ENCODE data around the gene TAOK2.
"Not testable (repeated sequence)": the region's sequence is repeated elsewhere in the genome, so short reads cannot be mapped to it uniquely, and the experiment has no call there.

Gene TAOK2

DNA sequence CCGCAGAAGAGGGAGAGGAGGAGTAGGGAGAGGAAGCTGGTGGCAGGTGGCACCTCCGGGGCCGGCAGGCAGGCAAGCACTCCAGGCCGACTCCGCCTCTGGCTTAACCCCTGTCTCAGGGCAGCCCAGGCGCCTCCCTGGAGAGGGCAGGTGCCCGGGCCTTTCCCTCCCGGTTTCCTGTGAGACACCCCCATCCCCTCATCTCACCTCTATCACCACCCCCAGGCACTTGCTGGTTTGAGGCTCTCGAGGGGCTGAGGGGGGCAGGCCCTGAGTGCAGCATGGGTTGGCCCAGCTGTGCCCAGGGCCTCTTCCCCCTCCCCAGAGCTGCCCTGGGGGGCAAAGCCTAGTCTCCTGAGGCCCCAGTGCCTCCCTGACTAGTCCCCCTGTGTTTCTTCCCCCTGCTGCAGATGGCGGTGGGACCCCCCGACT is 31.2 kb downstream of the TAOK2 start:
- no peak for FAIRE-seq

GRCh38 chr16:30005341-30006094 is 31.9 kb downstream of the TAOK2 start:
- no peak for FAIRE-seq

- FAIRE-seq, result no peak
Observed at GRCh38 chr16:30006095-30006473, 32.4 kb downstream of the TAOK2 start.

DNA sequence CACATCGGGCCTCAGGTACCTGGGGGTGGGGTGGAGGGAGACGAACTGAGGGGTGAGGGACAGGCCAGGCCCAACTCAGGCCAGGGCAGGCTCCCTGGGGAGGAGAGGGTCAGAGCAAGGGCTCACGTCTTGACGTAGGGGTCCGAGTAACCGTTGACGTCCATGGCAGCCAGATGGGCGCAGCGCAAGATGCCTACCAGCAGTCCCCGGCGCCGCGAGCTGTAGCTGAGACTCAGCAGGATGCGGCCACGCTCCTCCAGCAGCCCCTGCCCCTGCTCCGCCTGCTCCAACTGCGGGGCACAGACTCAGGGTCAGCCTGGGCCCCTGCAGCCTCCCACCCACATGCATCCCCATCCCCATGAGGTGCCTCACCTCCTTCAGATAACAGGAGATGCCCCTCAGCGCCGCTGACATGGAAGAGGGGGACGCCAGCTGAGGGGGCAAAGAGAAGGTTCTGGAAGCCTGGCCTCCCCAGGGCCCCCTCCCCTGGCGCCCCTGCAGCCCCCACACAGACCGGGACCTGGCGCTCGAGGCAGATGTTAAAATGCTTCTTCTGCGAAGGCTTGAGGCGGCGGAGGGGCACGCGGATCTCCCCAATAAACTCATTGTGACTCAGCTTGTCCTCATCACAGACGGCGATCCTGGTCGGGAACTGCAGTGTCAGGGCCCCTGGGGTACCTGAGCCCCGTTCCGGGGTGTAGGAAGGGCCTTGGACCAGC is 33.1 kb downstream of the TAOK2 start:
- no peak for FAIRE-seq

GRCh38 chr16:30007378-30007895 is 33.8 kb downstream of the TAOK2 start:
- no peak for FAIRE-seq

GRCh38 chr16:30009085-30009862 is 35.6 kb downstream of the TAOK2 start:
- FAIRE-seq, result no peak

- FAIRE-seq, result no peak
Observed at GRCh38 chr16:30009990-30010843, 36.5 kb downstream of the TAOK2 start.

GRCh38 chr16:30010844-30011713 is 37.4 kb downstream of the TAOK2 start, which contains the start of gene DOC2A:
Gene DOC2A (minus strand): TSS chr16:30011027. CDS start chr16:30010222, 805 bp downstream.
- FAIRE-seq, result no peak

DNA sequence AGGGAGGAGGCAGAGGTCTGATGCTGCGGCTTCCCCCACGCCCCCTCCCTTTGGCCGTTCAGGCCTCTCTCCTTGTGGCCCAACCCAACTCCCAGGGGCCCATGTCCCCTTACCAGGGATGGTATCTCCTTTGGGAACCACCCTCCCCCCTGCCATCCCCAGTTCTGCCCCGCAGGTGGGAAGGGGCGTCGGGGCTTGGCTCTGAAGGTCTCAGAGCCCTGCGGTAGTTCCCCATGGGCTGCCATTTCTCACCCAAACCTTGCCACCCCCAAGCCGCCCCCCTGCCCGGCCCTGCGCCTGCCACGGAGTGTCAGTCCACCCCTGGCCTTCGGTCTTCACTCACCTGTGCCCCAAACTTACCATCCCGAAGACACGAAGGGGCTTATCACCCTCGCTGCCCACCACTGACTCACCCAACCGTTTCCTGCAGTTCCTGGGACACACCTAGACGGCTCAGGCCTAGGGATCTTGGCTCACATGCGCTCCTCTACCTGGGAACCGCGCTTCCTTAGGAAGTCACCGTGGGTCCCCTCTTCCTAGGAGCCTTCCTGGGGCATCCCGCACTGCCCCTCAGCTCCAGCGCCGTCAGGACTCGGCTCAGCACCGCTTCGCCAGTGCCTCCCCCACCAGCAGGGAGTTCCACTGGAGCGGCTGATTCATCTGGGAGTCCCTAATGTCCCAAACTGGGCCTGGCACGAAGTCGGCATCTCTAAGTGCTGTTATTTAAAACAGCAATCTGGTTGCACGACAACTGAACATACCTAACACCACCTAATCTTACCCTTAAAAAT is 38.2 kb downstream of the TAOK2 start:
- FAIRE-seq, result no peak

- not testable (repeated sequence) for FAIRE-seq
Observed at GRCh38 chr16:30012598-30012997, 38.9 kb downstream of the TAOK2 start.

DNA sequence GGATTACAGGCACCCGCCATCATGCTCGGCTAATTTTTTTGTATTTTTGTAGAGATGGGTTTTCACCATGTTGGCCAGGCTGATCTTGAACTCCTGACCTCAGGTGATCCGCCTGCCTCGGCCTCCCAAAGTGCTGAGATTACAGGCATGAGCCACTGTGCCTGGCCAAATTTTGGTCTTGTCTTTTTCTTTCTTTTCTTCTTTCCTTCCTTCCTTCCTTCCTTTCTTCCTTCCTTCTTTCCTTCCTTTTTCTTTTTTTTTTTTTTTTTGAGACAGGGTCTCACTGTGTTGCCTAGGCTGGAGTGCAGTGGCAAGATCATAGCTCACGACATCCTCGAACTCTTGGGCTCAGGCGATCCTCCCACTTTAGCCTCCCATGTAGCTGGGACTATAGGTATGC is 41.8 kb downstream of the TAOK2 start:
- not testable (repeated sequence) for FAIRE-seq

GRCh38 chr16:30016555-30017276 is 43.0 kb downstream of the TAOK2 start:
- FAIRE-seq, result no peak

DNA sequence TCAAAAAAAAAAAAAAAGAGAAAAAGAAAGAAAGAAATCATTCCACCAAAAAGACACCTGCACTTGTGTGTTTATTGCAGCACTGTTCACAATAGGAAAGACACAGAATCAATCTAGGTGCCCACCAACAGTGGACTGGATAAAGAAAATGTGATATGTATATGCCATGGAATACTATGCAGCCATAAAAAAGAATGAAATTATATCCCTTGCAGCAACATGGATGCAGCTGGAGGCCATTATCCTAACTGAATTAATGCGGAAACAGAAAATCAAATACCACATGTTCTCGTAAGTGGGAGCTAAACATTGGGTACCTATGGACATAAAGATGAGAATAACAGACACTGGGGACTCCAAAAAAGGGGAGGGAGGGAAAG is 43.6 kb downstream of the TAOK2 start:
- FAIRE-seq, result no peak

- not testable (repeated sequence) for FAIRE-seq
Observed at GRCh38 chr16:30017937-30018336, 44.3 kb downstream of the TAOK2 start.

GRCh38 chr16:30018731-30019158 is 45.1 kb downstream of the TAOK2 start:
- FAIRE-seq, result no peak

DNA sequence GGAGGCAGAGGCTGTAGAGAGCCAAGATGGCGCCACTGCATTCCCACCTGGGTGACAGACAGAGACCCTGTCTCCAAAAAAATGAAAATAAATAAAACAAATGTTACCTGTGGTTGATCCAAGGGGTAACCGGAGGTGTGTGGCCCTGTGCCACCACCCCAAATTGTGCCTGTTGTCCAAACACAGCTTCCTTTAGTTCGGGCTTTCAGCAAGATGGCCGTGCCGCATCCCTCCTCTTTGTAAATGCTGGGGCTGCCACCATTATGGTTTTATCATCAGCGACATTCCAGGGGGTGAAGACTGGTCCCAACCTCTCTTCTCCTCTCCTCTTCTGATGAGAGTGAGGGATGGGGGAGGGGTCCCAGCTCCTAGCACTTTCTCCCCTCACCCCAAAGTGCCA is 49.2 kb downstream of the TAOK2 start, which contains the start of gene C16orf92:
C16orf92 (plus strand) TSS at position 312 of the 400 bp plus-strand sequence. CDS start 143 bp downstream, outside the sequence.
- no peak for FAIRE-seq

GRCh38 chr16:30023586-30023985 is 49.9 kb downstream of the TAOK2 start:
- no peak for FAIRE-seq

DNA sequence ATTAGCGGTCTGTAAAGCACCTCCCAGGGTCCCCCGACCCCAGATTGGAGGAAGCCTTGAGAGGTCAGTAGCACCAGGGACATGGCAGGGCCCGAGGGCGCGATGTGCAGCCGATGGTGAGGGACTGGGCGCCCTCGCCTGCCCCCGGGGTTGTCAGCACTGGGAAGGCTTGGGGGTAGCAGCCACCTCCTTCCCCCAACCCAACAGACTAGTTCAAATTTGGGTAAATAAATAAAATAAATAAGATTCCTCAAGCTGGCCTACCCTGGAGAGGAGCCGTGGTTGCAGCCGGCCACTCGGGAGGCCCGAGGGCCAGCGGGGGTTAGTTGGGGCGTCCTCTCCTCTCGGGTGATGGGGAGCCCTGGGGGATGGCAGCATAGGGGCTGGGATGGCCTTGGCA is 50.8 kb downstream of the TAOK2 start:
- no peak for FAIRE-seq

GRCh38 chr16:30025156-30025555 is 51.5 kb downstream of the TAOK2 start:
- FAIRE-seq, result no peak

All from endometrium (tissue), 2 donors.